Astrocyte of the cerebellum (primary cell): ENCODE results near the gene PFKP.

Experiments used
- DNase-seq: peaks from one replicate; pipeline ENCODE4 v3.0.0-alpha.2; 2011; ENCODE audit warnings: low read depth
- H3K4me3 ChIP-seq: 2 replicates; pipeline ENCODE4 v1.5.1; 2011; ENCODE audit warnings: mild to moderate bottlenecking, low read depth, low read length, moderate library complexity
- in situ Hi-C: cut with HindIII; loops from 2 replicates; pipeline ENCODE4 v1.10.0; 2017; ENCODE audit warnings: low sequenced_read_pairs
- TF ChIP-seq, protein P1 (sequence below): IDR thresholded peaks from 2 replicates; pipeline ENCODE4 v1.5.1; 2012; ENCODE audit warnings: low read length, low read depth, moderate library complexity, mild to moderate bottlenecking; ENCODE audit errors: missing control alignments

The PFKP gene

DNA sequence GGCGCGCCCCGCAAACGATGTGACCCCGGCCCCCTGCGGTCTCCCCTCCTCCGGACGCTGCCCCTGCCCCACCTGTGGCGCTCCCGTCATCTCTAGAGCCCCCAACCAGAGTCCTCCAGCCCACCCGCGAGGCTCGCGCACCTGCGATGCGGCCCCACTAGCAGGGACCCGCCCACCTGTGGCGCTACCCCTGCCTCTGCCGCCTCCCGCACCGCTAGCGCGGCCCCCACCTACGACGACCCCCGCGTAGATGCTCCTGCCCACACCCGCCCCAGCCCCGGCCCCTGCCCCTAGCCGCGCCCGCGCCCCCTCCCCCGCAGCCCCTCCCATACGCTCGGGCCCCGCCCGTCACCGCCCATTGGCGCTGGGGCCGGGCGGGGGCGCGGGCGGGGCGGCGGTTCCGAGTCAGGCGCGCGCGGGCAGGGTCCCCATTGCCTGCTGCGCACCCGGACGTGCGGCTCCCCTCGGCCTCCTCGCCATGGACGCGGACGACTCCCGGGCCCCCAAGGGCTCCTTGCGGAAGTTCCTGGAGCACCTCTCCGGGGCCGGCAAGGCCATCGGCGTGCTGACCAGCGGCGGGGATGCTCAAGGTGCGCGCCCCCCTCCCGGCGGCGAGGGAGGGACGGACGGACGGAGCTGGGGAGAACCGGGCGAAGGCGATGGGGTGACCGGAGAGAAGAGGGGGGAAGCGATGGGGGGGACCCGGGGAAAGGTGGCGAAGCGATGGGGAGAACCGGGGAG, at the start of gene PFKP:
TSS of gene PFKP (plus strand) at position 431 of the 741 bp plus-strand sequence. CDS start at position 479, 48 bp downstream.
- H3K4me3 ChIP-seq, result peak within 1 kb of the TSS; percentile 75
- in situ Hi-C loops, result no loop called here
- no peak for DNase-seq
- TF ChIP-seq, protein P1, sequence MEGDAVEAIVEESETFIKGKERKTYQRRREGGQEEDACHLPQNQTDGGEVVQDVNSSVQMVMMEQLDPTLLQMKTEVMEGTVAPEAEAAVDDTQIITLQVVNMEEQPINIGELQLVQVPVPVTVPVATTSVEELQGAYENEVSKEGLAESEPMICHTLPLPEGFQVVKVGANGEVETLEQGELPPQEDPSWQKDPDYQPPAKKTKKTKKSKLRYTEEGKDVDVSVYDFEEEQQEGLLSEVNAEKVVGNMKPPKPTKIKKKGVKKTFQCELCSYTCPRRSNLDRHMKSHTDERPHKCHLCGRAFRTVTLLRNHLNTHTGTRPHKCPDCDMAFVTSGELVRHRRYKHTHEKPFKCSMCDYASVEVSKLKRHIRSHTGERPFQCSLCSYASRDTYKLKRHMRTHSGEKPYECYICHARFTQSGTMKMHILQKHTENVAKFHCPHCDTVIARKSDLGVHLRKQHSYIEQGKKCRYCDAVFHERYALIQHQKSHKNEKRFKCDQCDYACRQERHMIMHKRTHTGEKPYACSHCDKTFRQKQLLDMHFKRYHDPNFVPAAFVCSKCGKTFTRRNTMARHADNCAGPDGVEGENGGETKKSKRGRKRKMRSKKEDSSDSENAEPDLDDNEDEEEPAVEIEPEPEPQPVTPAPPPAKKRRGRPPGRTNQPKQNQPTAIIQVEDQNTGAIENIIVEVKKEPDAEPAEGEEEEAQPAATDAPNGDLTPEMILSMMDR, result no peak

GRCh38 chr10:3018247-3018646, 49.1 kb upstream of the PFKP start:
- TF ChIP-seq, protein P1, result no peak
- no peak for DNase-seq
- H3K4me3 ChIP-seq, result no peak overlapping the region
- in situ Hi-C loops, result no loop called here

GRCh38 chr10:3020311-3020710, 47.0 kb upstream of the PFKP start:
- TF ChIP-seq, protein P1, result no peak
- H3K4me3 ChIP-seq, result no peak overlapping the region
- in situ Hi-C loops, result no loop called here
- no peak for DNase-seq

- no peak for DNase-seq
- TF ChIP-seq, protein P1, result no peak
- in situ Hi-C loops, result no loop called here
- H3K4me3 ChIP-seq, result no peak overlapping the region
Observed at GRCh38 chr10:3020881-3021280, 46.5 kb upstream of the PFKP start.

GRCh38 chr10:3022027-3022426, 45.3 kb upstream of the PFKP start:
- DNase-seq, result no peak
- TF ChIP-seq, protein P1, result no peak
- no peak overlapping the region for H3K4me3 ChIP-seq
- in situ Hi-C loops, result no loop called here

DNA sequence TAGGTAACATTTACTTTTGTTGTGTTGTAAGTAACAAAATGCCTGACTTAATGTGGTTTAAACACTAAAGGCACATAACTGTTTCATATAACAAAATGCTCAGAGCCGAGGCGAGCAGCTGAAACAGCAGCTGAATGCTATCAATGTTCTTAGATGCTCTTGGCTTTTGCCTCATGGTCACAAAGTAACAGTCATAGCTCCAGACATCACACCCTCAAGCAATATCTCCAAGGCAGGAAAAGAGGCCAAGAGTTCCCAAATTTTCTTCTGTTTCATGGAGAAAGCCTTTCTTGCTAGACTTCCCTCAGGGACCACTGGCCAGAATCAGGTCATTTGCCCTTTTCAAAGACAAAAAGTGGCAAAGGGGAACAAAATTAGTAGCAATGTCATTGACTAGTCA, 43.5 kb upstream of the PFKP start:
- TF ChIP-seq, protein P1, result no peak
- no peak for DNase-seq
- H3K4me3 ChIP-seq, result no peak overlapping the region
- in situ Hi-C loops, result no loop called here
